ENCODE results near the gene EPHA3. TPM values are rescaled to one million over a fixed set of nuclear protein-coding genes. Genes with fewer than 3 reads are reported as not detected.

EPHA3 gene
- total and polyA plus RNA-seq, 12 donors: 1.3 to 7.5 (median 4.4) TPM

DNA sequence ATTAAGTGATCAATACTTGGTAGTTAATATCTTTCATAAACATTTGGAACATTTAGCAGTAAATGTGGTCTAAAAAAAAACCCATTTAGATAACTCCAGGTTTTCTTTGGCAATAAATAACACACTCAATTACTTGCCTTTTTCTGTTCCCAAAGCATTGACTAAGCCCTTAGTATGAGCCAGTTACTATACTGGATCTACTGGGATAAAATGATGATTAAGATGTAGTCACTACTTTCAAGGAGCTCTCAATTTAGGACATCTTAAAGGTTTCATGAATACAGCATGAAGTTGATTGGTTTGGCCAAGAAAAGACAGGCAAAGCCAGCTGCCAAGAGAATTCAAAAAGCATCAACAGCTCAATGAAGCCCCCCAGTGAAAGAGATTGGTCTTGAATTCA is 250.9 kb downstream of the EPHA3 start:
- no peaks in the 10 kb centered on the region for H3K9me3 ChIP-seq
- no peak for DNase-seq
- no peak overlapping the region for H3K4me3 ChIP-seq
- no peak overlapping the region for H3K27ac ChIP-seq
- ATAC-seq: no peak
- no peaks in the 10 kb centered on the region for H3K4me1 ChIP-seq
- TF ChIP-seq CTCF (IDR thresholded peaks at IDR 0.05): no peak
- no peaks in the 10 kb centered on the region for H3K27me3 ChIP-seq
- intact Hi-C loops (cut with DNase I): no loop called here
- no peaks in the 10 kb centered on the region for H3K36me3 ChIP-seq

- intact Hi-C loops (cut with DNase I): no loop called here
- H3K9me3 ChIP-seq: no peaks in the 10 kb centered on the region
- H3K27ac ChIP-seq: no peak overlapping the region
- H3K27me3 ChIP-seq: no peaks in the 10 kb centered on the region
- TF ChIP-seq CTCF (IDR thresholded peaks at IDR 0.05): no peak
- DNase-seq: no peak
- H3K4me3 ChIP-seq: no peak overlapping the region
- H3K36me3 ChIP-seq: no peaks in the 10 kb centered on the region
- H3K4me1 ChIP-seq: no peaks in the 10 kb centered on the region
- WGBS, 2 donors: 93 to 95% methylated on average over 1 of the region's 1 CpG
- ATAC-seq: no peak
These were observed 252.7 kb downstream of the EPHA3 start for GRCh38 chr3:89360156-89360555.

DNA sequence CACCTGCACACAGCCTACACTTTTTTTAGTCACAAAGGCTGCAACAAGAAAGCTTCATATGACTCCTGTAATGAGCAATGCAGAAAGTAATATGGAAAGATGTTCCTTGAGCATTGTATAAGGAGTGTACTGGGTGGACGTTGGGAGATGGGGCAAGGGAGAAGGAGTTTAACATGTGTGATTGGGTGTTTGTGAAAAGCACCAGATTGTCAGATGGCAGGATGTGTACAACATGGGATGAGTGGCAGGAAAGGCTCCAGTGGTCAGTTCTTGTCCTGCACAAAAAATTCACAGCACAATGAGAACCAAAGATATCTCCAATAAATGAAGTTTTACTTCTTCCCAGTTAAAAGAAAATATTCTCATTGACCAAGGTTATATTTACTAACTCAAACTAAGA is 255.1 kb downstream of the EPHA3 start:
- no peak overlapping the region for H3K4me3 ChIP-seq
- no peaks in the 10 kb centered on the region for H3K36me3 ChIP-seq
- intact Hi-C loops (cut with DNase I): no loop called here
- no peak overlapping the region for H3K27ac ChIP-seq
- no peaks in the 10 kb centered on the region for H3K27me3 ChIP-seq
- 66 to 71% methylated on average over 1 of the region's 1 CpG for WGBS, 2 donors
- no peak for TF ChIP-seq CTCF (IDR thresholded peaks at IDR 0.05)
- H3K9me3 ChIP-seq: no peaks in the 10 kb centered on the region
- no peak for DNase-seq
- no peak for ATAC-seq
- H3K4me1 ChIP-seq: no peaks in the 10 kb centered on the region

DNA sequence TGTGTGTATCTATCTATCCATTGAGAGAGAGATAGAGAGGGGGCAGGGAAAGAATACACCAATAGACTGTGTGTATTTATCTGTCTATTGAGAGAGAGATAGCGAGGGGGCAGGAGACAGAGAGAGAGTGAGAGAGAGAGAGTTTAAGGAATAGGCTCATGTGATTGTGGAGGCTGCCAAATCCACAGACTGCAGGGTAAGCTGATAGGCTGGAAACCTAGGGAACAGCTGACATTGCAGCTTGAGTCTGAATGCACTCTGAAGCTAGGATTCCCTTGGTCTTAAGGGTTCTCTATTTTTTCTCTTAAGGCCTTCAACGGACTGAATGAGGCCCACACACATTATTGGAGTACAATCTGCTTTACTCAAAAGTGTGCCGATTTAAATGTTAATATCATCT is 255.8 kb downstream of the EPHA3 start:
- no peak for DNase-seq
- WGBS, 2 donors: 70 to 79% methylated on average over 3 of the region's 3 CpGs
- no peaks in the 10 kb centered on the region for H3K9me3 ChIP-seq
- H3K27ac ChIP-seq: no peak overlapping the region
- H3K4me3 ChIP-seq: no peak overlapping the region
- no peaks in the 10 kb centered on the region for H3K4me1 ChIP-seq
- no peaks in the 10 kb centered on the region for H3K27me3 ChIP-seq
- intact Hi-C loops (cut with DNase I): no loop called here
- no peaks in the 10 kb centered on the region for H3K36me3 ChIP-seq
- TF ChIP-seq CTCF (IDR thresholded peaks at IDR 0.05): no peak
- no peak for ATAC-seq

DNA sequence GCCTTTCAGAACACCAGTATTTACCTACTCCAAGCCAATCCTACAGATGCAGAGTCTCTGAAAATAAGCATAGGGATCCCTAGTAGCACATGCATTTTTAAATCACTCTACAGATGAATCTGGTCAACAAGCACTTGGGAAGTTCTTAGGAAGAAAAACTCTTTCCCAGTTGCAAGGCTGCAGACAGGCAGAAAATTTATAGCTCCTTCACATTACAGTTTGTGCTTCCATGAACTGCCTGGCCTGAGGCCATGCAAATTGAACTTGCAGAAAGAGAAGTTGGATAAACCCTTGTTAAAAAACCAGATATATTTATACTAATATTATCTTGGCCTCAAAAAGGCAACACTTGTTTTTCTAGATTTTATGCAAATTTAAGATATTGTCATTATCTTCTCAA is 256.9 kb downstream of the EPHA3 start:
- Histone ChIP-seq H3K36me3 (no peaks in the 10 kb centered on the region), H3K27me3 (no peaks in the 10 kb centered on the region), H3K27ac (no peak overlapping the region), H3K4me1 (no peaks in the 10 kb centered on the region), H3K9me3 (peaks cover 0 to 8% (median 4%) of the 10 kb centered on the region in 11 donors), H3K4me3 (no peak overlapping the region)
- intact Hi-C loops (cut with DNase I): no loop called here
- TF ChIP-seq CTCF (IDR thresholded peaks at IDR 0.05): no peak
- no peak for DNase-seq
- no peak for ATAC-seq
